Fibroblast of lung (primary cell): Measurements from ENCODE around the gene IL11RA. TPM values are rescaled to one million over a fixed set of nuclear protein-coding genes. Genes with fewer than 3 reads are reported as not detected.

Experiments used
- DNase-seq, 2 donors: peaks; one replicate each; pipeline versions ENCODE4 v3.0.0 to v3.0.0-alpha.2; 2010; ENCODE audit warnings: low read depth in 2 of 2
- H2AFZ ChIP-seq: 2 replicates; pipeline ENCODE4 v1.5.1; 2012; ENCODE audit warnings: low read length, control low read depth, inconsistent platforms
- H3K27ac ChIP-seq: 2 replicates; pipeline ENCODE4 v1.5.1; 2011; ENCODE audit warnings: low read length, control low read depth; ENCODE audit not compliant: insufficient read depth
- H3K27me3 ChIP-seq: 2 replicates; pipeline ENCODE4 v1.5.1; 2011; ENCODE audit warnings: mild to moderate bottlenecking, low read length; ENCODE audit not compliant: control insufficient read depth, insufficient read depth
- H3K36me3 ChIP-seq: 2 replicates; pipeline ENCODE4 v1.5.1; 2011; ENCODE audit warnings: low read length; ENCODE audit not compliant: control insufficient read depth, insufficient read depth
- H3K4me1 ChIP-seq: 2 replicates; pipeline ENCODE4 v1.5.1; 2011; ENCODE audit warnings: low read length; ENCODE audit not compliant: control insufficient read depth, insufficient read depth; ENCODE audit errors: extremely low read depth
- H3K4me2 ChIP-seq: 2 replicates; pipeline ENCODE4 v1.5.1; 2011; ENCODE audit warnings: low read length, control low read depth; ENCODE audit not compliant: insufficient read depth; ENCODE audit errors: extremely low read depth
- H3K4me3 ChIP-seq, 4 experiments: fragments of 200-600 bp in 1 of 4; sonication (generic) in 1 of 4; replicated peaks in 1 of 4; 2 replicates each; pipeline ENCODE4 v1.5.1; 2011 to 2016; ENCODE audit warnings: low read length in 4 of 4, low read depth in 3 of 4, mild to moderate bottlenecking in 3 of 4, control low read depth in 2 of 4, inconsistent platforms in 1 of 4, mixed read lengths in 1 of 4; ENCODE audit not compliant: insufficient read depth in 1 of 4; ENCODE audit errors: control extremely low read depth in 1 of 4
- H3K79me2 ChIP-seq: 2 replicates; pipeline ENCODE4 v1.5.1; 2012; ENCODE audit warnings: mild to moderate bottlenecking, low read length, inconsistent platforms; ENCODE audit not compliant: control insufficient read depth, insufficient read depth
- H3K9ac ChIP-seq: 2 replicates; pipeline ENCODE4 v1.5.1; 2011; ENCODE audit warnings: mild to moderate bottlenecking, low read length, control low read depth; ENCODE audit not compliant: insufficient read depth
- H3K9me3 ChIP-seq: 2 replicates; pipeline ENCODE4 v1.5.1; 2012; ENCODE audit warnings: low read depth, low read length; ENCODE audit not compliant: control insufficient read depth, insufficient read depth
- H4K20me1 ChIP-seq: 2 replicates; pipeline ENCODE4 v1.5.1; 2011; ENCODE audit warnings: low read length; ENCODE audit not compliant: control insufficient read depth, insufficient read depth; ENCODE audit errors: extremely low read depth
- EZH2 ChIP-seq: IDR thresholded peaks from 2 replicates; pipeline ENCODE4 v1.5.1; 2012; ENCODE audit warnings: low read length, control low read depth, mild to moderate bottlenecking; ENCODE audit errors: missing control alignments
- polyA plus RNA-seq, 2 donors: library from polyadenylated mRNA; depleted of rRNA in 1 of 2; stranded (reverse) in 1 of 2; unstranded in 1 of 2; fragments of >200 nt; gene quantifications; 2 replicates each; pipeline ENCODE4 v1.2.1, GENCODE V29; 2011 to 2012; ENCODE audit warnings: missing spikeins in 1 of 2
- total RNA-seq: library from RNA; depleted of rRNA; stranded (reverse); fragments of >200 nt; gene quantifications from 2 replicates; pipeline ENCODE4 v1.2.1, GENCODE V29; 2014
- TF ChIP-seq, protein P1 (sequence below), 2 donors: IDR thresholded peaks in 1 of 2; conservative IDR thresholded peaks in 1 of 2; 1 replicate in 1 of 2; 2 replicates in 1 of 2; pipeline ENCODE4 v1.5.1; 2011 to 2012; ENCODE audit warnings: low read length in 2 of 2, control low read depth in 1 of 2, inconsistent platforms in 1 of 2, low read depth in 1 of 2, mild to moderate bottlenecking in 1 of 2

Gene IL11RA
- total and polyA plus RNA-seq, 2 donors (not counting 1 experiment from before 2014, with no cell fraction given), result 5.0 to 6.9 TPM

DNA sequence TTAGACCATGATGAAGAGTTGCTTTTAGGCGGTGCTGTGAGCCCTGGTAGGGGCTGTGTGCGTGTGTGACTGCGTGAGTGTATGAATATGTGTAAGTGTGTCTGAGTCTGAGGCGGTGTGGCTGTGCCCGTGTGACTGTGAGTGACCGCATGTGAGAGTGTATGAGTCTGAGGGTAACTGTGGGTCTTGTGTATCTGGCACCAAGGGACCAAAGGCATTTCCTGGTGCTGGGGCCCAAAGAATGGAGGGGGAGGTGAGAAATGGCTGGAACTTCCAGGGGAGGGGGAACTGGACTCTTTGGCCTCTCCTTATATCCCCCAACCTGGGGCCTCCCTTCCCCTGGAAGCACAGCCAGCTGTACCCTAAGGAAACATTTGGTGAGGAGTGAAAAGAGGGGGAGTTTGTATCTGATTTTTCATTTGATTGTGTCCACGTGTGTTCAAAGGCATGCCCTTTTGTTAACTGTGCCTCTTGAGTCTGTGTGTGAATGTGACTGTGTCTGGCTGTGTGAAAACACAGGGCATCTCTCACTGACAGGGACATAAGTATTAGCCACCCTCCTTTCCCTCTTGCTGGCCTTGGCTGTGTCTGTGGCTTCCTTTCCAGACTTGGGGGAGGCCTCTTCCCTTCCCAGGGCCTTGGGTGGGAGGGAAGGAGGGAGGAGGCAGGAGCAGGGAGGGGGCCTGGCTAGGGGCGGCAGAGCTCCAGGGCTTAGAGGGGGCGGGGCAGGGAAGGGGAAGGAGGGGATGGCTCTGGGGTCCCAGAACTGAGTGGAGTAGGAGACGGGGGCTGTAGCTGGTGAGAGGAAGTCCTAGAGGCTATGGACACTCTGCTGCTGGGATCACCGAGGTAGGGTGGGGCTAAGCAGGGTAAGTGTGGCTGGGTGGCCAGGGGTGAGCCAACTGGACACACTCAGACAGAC is 1.4 kb downstream of the IL11RA start:
- Histone ChIP-seq H2AFZ (no peak overlapping the region), H3K27me3 (no peaks in the 10 kb centered on the region), H3K4me3 (no peak overlapping the region), H3K79me2 (no peaks in the 10 kb centered on the region), H3K9ac (no peak overlapping the region), H4K20me1 (no peaks in the 10 kb centered on the region), H3K27ac (peak overlapping the region; percentile 18), H3K36me3 (peaks cover 5% of the 10 kb centered on the region), H3K9me3 (no peaks in the 10 kb centered on the region), H3K4me2 (no peak overlapping the region), H3K4me1 (peaks cover 29% of the 10 kb centered on the region)
- peak; percentile 22 to 49 for DNase-seq
- no peak for TF ChIP-seq EZH2
- TF ChIP-seq, protein P1, sequence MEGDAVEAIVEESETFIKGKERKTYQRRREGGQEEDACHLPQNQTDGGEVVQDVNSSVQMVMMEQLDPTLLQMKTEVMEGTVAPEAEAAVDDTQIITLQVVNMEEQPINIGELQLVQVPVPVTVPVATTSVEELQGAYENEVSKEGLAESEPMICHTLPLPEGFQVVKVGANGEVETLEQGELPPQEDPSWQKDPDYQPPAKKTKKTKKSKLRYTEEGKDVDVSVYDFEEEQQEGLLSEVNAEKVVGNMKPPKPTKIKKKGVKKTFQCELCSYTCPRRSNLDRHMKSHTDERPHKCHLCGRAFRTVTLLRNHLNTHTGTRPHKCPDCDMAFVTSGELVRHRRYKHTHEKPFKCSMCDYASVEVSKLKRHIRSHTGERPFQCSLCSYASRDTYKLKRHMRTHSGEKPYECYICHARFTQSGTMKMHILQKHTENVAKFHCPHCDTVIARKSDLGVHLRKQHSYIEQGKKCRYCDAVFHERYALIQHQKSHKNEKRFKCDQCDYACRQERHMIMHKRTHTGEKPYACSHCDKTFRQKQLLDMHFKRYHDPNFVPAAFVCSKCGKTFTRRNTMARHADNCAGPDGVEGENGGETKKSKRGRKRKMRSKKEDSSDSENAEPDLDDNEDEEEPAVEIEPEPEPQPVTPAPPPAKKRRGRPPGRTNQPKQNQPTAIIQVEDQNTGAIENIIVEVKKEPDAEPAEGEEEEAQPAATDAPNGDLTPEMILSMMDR (conservative IDR thresholded peaks at IDR 0.05 in 1 of 2, IDR thresholded peaks at IDR 0.05 in 1 of 2; ENCODE audit: low read depth in 1 of 2, low read length in 2 of 2), result no peak

DNA sequence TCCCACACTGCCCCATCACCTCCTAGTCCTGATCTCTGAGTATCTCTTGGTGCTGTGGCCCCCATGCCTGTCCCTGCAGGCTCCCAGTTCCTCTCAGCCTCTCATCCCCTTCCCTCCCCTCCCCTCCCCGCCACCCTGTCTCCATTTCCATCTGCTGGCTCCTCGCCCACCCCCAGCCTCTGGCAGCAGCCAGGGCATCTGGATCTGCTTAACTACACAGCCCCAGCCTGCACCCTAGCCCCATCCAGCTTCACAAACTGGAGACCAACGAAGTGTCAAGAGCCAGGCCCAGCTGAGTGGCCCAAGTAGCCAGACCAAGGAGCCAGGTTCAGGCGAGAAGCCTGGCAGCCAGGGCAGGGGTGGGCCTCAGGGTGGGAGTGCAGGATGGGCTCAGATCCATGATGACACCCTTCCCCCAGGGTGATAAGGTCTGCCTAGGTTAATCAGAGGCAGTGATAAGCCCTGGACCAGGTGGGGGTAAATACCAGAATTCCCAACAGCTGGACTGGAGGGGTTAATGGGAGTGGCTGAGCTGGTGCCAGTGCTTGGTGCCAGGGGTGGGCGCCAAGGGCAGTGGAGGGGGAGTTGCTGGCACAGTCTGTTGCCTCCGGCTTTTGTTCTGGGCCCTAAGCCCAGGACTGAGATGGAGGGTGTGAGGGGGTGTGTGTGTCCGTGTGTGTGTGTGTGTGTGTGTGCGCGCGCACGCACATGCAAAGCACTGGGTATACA is 2.5 kb downstream of the IL11RA start:
- no peak overlapping the region for H3K4me3 ChIP-seq
- H4K20me1 ChIP-seq, result no peaks in the 10 kb centered on the region
- no peaks in the 10 kb centered on the region for H3K27me3 ChIP-seq
- peak overlapping the region; percentile 23 for H3K4me2 ChIP-seq
- no peak overlapping the region for H3K9ac ChIP-seq
- TF ChIP-seq EZH2, result no peak
- TF ChIP-seq, protein P1 (conservative IDR thresholded peaks at IDR 0.05 in 1 of 2, IDR thresholded peaks at IDR 0.05 in 1 of 2; ENCODE audit: low read depth in 1 of 2, low read length in 2 of 2), result no peak
- H3K9me3 ChIP-seq, result no peaks in the 10 kb centered on the region
- no peaks in the 10 kb centered on the region for H3K79me2 ChIP-seq
- no peak overlapping the region for H2AFZ ChIP-seq
- DNase-seq, result peak in 1 of 2 donors; percentile 74
- H3K4me1 ChIP-seq, result peaks cover 29% of the 10 kb centered on the region
- no peak overlapping the region for H3K27ac ChIP-seq
- H3K36me3 ChIP-seq, result peaks cover under 1% of the 10 kb centered on the region

DNA sequence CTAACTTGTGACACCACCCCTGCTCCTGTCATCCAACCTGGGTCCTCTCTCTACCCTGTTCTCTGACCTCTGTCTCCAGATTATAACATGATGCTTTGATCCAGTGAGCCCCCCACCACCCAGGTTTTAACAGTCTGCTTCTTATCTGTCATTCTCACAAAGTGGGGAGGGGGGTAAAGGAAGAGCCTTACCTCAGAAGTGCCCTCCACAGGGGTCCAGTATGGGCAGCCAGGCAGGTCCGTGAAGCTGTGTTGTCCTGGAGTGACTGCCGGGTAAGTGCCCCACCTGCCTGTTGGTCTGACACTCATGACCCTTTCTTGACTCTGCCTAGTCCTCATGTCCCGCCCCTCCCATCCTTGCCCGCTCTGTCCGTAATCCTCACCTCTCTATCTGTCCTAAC is 3.4 kb downstream of the IL11RA start:
- Histone ChIP-seq H4K20me1 (no peaks in the 10 kb centered on the region), H3K9ac (no peak overlapping the region), H3K4me3 (no peak overlapping the region), H3K4me1 (peaks cover 29% of the 10 kb centered on the region), H3K79me2 (no peaks in the 10 kb centered on the region), H3K27ac (no peak overlapping the region), H3K27me3 (no peaks in the 10 kb centered on the region), H3K4me2 (no peak overlapping the region), H3K36me3 (no peaks in the 10 kb centered on the region), H3K9me3 (no peaks in the 10 kb centered on the region), H2AFZ (no peak overlapping the region)
- no peak for DNase-seq
- no peak for TF ChIP-seq EZH2
- TF ChIP-seq, protein P1 (conservative IDR thresholded peaks at IDR 0.05 in 1 of 2, IDR thresholded peaks at IDR 0.05 in 1 of 2; ENCODE audit: low read depth in 1 of 2, low read length in 2 of 2), result no peak
